ENCODE results near the gene FAM25G.
"Not testable (repeated sequence)": the region's sequence is repeated elsewhere in the genome, so short reads cannot be mapped to it uniquely, and the experiment has no call there.

- not testable (repeated sequence) for TF ChIP-seq CTCF (IDR thresholded peaks at IDR 0.05; ENCODE audit: low read length); EZH2 (IDR thresholded peaks at IDR 0.05; ENCODE audit: borderline replicate concordance, low read length)
Observed at GRCh38 chr10:47477078-47477477, 14.4 kb downstream of the FAM25G start.
